Measurements from ENCODE around the gene TRAPPC2B. TPM values are rescaled to one million over a fixed set of nuclear protein-coding genes. Genes with fewer than 3 reads are reported as not detected.

Gene TRAPPC2B
- total RNA-seq, 1 donor from 2014 or later, result 13.4 TPM

GRCh38 chr19:57355916-57356315 lies 7.4 kb upstream of the TRAPPC2B start:
- Mint-ChIP-seq H3K4me3 (ENCODE audit: unreplicated experiment) (no peak overlapping the region), H3K4me1 (ENCODE audit: unreplicated experiment) (peaks cover 22% of the 10 kb centered on the region), H3K9me3 (ENCODE audit: unreplicated experiment) (peaks cover 38% of the 10 kb centered on the region), H3K27ac (ENCODE audit: unreplicated experiment) (no peak overlapping the region), H3K36me3 (ENCODE audit: unreplicated experiment) (peaks cover 78% of the 10 kb centered on the region), H3K27me3 (ENCODE audit: unreplicated experiment) (no peaks in the 10 kb centered on the region)
- no peak for DNase-seq (ENCODE audit: extremely low spot score, unreplicated experiment)
- TF ChIP-seq CTCF (IDR thresholded peaks at IDR 0.05), result no peak

- H3K4me3 Mint-ChIP-seq (ENCODE audit: unreplicated experiment), result no peak overlapping the region
- no peak overlapping the region for H3K27ac Mint-ChIP-seq (ENCODE audit: unreplicated experiment)
- H3K4me1 Mint-ChIP-seq (ENCODE audit: unreplicated experiment), result peaks cover 8% of the 10 kb centered on the region
- no peaks in the 10 kb centered on the region for H3K27me3 Mint-ChIP-seq (ENCODE audit: unreplicated experiment)
- H3K36me3 Mint-ChIP-seq (ENCODE audit: unreplicated experiment), result peaks cover 70% of the 10 kb centered on the region
- no peak for TF ChIP-seq CTCF (IDR thresholded peaks at IDR 0.05)
- DNase-seq (ENCODE audit: extremely low spot score, unreplicated experiment), result peak; percentile 62
- H3K9me3 Mint-ChIP-seq (ENCODE audit: unreplicated experiment), result peaks cover 39% of the 10 kb centered on the region
These were observed 5.9 kb upstream of the TRAPPC2B start for GRCh38 chr19:57357406-57357805.

GRCh38 chr19:57359300-57359699 lies 4.1 kb upstream of the TRAPPC2B start:
- no peak for TF ChIP-seq CTCF (IDR thresholded peaks at IDR 0.05)
- DNase-seq (ENCODE audit: extremely low spot score, unreplicated experiment), result no peak
- H3K27me3 Mint-ChIP-seq (ENCODE audit: unreplicated experiment), result no peaks in the 10 kb centered on the region
- H3K36me3 Mint-ChIP-seq (ENCODE audit: unreplicated experiment), result peaks cover 57% of the 10 kb centered on the region
- H3K27ac Mint-ChIP-seq (ENCODE audit: unreplicated experiment), result no peak overlapping the region
- H3K4me3 Mint-ChIP-seq (ENCODE audit: unreplicated experiment), result no peak overlapping the region
- peaks cover 33% of the 10 kb centered on the region for H3K9me3 Mint-ChIP-seq (ENCODE audit: unreplicated experiment)
- H3K4me1 Mint-ChIP-seq (ENCODE audit: unreplicated experiment), result peaks cover 14% of the 10 kb centered on the region

- no peak for TF ChIP-seq CTCF (IDR thresholded peaks at IDR 0.05)
- H3K27me3 Mint-ChIP-seq (ENCODE audit: unreplicated experiment), result no peaks in the 10 kb centered on the region
- H3K27ac Mint-ChIP-seq (ENCODE audit: unreplicated experiment), result peak overlapping the region; percentile 98
- H3K36me3 Mint-ChIP-seq (ENCODE audit: unreplicated experiment), result peaks cover 38% of the 10 kb centered on the region
- H3K4me1 Mint-ChIP-seq (ENCODE audit: unreplicated experiment), result peaks cover 14% of the 10 kb centered on the region
- no peak for DNase-seq (ENCODE audit: extremely low spot score, unreplicated experiment)
- peaks cover 21% of the 10 kb centered on the region for H3K9me3 Mint-ChIP-seq (ENCODE audit: unreplicated experiment)
- H3K4me3 Mint-ChIP-seq (ENCODE audit: unreplicated experiment), result peak overlapping the region; percentile 91
These were observed 932 bp upstream of the TRAPPC2B start for GRCh38 chr19:57362419-57362818.

- TF ChIP-seq CTCF (IDR thresholded peaks at IDR 0.05), result no peak
- H3K9me3 Mint-ChIP-seq (ENCODE audit: unreplicated experiment), result peaks cover 19% of the 10 kb centered on the region
- DNase-seq (ENCODE audit: extremely low spot score, unreplicated experiment), result no peak
- H3K4me1 Mint-ChIP-seq (ENCODE audit: unreplicated experiment), result peaks cover 14% of the 10 kb centered on the region
- peak overlapping the region; percentile 91 for H3K4me3 Mint-ChIP-seq (ENCODE audit: unreplicated experiment)
- peaks cover 30% of the 10 kb centered on the region for H3K36me3 Mint-ChIP-seq (ENCODE audit: unreplicated experiment)
- H3K27me3 Mint-ChIP-seq (ENCODE audit: unreplicated experiment), result no peaks in the 10 kb centered on the region
- H3K27ac Mint-ChIP-seq (ENCODE audit: unreplicated experiment), result peak overlapping the region; percentile 98
These were observed 384 bp downstream of the TRAPPC2B start for GRCh38 chr19:57363688-57364181.

Measured in osteocyte (in vitro differentiated cells).